ENCODE results near the gene DPM1. TPM values are rescaled to one million over a fixed set of nuclear protein-coding genes. Genes with fewer than 3 reads are reported as not detected.

Gene DPM1
- total and polyA plus RNA-seq, 2 donors (not counting 3 experiments of a cell fraction or from before 2014, with no cell fraction given) = 33.9 to 41.9 TPM

DNA sequence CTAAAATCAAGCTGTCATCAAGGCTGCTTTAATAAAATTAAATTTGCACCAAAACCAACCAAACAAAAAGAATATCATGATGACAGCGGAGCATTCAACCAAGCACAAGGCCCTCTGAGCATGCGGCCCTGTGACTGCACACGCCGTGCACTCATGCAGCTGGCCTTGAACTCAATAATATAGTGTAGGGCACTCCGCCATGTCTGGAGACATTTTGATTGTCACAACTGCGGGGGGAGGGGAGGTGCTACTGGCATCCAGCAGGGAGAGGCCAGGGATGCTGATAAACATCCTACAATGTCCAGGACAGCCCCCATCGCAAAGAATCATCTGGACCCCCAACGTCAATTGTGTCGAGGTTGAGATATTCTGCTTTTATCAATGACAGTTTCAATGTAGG lies 10.0 kb upstream of the DPM1 start:
- BruUV-seq (replicated peaks) = no TSS peak
- intact Hi-C loops (cut with micrococcal nuclease) (no loop called here), dilution Hi-C loops (cut with MboI; ENCODE audit: extremely low pct_ligation_motif_present, low sequenced_read_pairs) (no loop called here)
- Histone ChIP-seq H3K27ac (ENCODE audit: insufficient read depth, low read depth, low read length) (no peak overlapping the region), H4K20me1 (replicated peaks; ENCODE audit: control insufficient read depth, extremely low read depth, insufficient read depth, low read length) (no peaks in the 10 kb centered on the region), H3K4me1 (ENCODE audit: control insufficient read depth, extremely low read depth, insufficient read depth, low read length) (no peaks in the 10 kb centered on the region), H3K9me1 (replicated peaks; ENCODE audit: control insufficient read depth, extremely low read depth, insufficient read depth, low read length) (no peaks in the 10 kb centered on the region), H3K4me3 (replicated peaks in 1 of 3; ENCODE audit: insufficient read depth in 1 of 3, low read depth in 1 of 3, low read length in 3 of 3) (no peak overlapping the region), H3K79me2 (ENCODE audit: control insufficient read depth, insufficient read depth, low read length) (no peaks in the 10 kb centered on the region), H3K36me3 (ENCODE audit: control insufficient read depth in 2 of 2, extremely low read depth in 1 of 2, insufficient read depth in 2 of 2, low read length in 2 of 2) (no peaks in the 10 kb centered on the region), H3K4me2 (ENCODE audit: insufficient read depth, low read length) (no peak overlapping the region), H3K9ac (replicated peaks; ENCODE audit: extremely low read depth, insufficient read depth, low read length) (no peak overlapping the region), H3K27me3 (ENCODE audit: control insufficient read depth in 2 of 2, insufficient read depth in 2 of 2, low read length in 2 of 2) (peaks cover 7 to 8% of the 10 kb centered on the region in 2 experiments), H2AFZ (ENCODE audit: low read depth, low read length) (no peak overlapping the region), H3K9me3 (replicated peaks; ENCODE audit: control insufficient read depth, insufficient read depth, low read length) (no peaks in the 10 kb centered on the region)
- no peak for FAIRE-seq
- CTCF ChIA-PET = interaction anchor here (0.8 to 2.5 kb wide), 3 partner anchors 13 to 47 kb away, joined by 3 to 10 read pairs (median 3); no protein-coding TSS in a partner anchor
- POLR2A ChIA-PET = no interaction called here
- no peak for DNase-seq (ENCODE audit: low read depth, low spot score)
- TF ChIP-seq EZH2 (IDR thresholded peaks at IDR 0.05; ENCODE audit: borderline replicate concordance, low read depth, low read length, severe bottlenecking) (no peak), GATA2 (IDR thresholded peaks at IDR 0.05; ENCODE audit: insufficient read depth, insufficient read length, low read depth, low read length) (no peak), MYC (IDR thresholded peaks at IDR 0.05; ENCODE audit: low read depth, low read length) (no peak), FOS (IDR thresholded peaks at IDR 0.05; ENCODE audit: borderline replicate concordance, insufficient read depth, low read length) (no peak), POLR2A (IDR thresholded peaks at IDR 0.05; ENCODE audit: low read depth, low read length) (no peak), POLR2AphosphoS5 (IDR thresholded peaks at IDR 0.05; ENCODE audit: insufficient read depth, low read depth, low read length) (no peak), JUN (IDR thresholded peaks at IDR 0.05; ENCODE audit: borderline replicate concordance, insufficient read depth, insufficient read length, low read depth) (no peak)
- TF ChIP-seq, protein P1, sequence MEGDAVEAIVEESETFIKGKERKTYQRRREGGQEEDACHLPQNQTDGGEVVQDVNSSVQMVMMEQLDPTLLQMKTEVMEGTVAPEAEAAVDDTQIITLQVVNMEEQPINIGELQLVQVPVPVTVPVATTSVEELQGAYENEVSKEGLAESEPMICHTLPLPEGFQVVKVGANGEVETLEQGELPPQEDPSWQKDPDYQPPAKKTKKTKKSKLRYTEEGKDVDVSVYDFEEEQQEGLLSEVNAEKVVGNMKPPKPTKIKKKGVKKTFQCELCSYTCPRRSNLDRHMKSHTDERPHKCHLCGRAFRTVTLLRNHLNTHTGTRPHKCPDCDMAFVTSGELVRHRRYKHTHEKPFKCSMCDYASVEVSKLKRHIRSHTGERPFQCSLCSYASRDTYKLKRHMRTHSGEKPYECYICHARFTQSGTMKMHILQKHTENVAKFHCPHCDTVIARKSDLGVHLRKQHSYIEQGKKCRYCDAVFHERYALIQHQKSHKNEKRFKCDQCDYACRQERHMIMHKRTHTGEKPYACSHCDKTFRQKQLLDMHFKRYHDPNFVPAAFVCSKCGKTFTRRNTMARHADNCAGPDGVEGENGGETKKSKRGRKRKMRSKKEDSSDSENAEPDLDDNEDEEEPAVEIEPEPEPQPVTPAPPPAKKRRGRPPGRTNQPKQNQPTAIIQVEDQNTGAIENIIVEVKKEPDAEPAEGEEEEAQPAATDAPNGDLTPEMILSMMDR (IDR thresholded peaks at IDR 0.05; ENCODE audit: extremely low read depth in 1 of 2, insufficient read depth in 1 of 2, low read depth in 1 of 2, low read length in 2 of 2) = no peak
- TF ChIP-seq, protein P2, sequence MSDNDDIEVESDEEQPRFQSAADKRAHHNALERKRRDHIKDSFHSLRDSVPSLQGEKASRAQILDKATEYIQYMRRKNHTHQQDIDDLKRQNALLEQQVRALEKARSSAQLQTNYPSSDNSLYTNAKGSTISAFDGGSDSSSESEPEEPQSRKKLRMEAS (IDR thresholded peaks at IDR 0.05; ENCODE audit: insufficient read depth, insufficient read length) = no peak
